ENCODE measurements around the gene CLCN3.
A peak's percentile ranks its signal among the peaks of the same experiment; 100 is the strongest.
"Not testable (repeated sequence)": the region's sequence is repeated elsewhere in the genome, so short reads cannot be mapped to it uniquely, and the experiment has no call there.

The CLCN3 gene

DNA sequence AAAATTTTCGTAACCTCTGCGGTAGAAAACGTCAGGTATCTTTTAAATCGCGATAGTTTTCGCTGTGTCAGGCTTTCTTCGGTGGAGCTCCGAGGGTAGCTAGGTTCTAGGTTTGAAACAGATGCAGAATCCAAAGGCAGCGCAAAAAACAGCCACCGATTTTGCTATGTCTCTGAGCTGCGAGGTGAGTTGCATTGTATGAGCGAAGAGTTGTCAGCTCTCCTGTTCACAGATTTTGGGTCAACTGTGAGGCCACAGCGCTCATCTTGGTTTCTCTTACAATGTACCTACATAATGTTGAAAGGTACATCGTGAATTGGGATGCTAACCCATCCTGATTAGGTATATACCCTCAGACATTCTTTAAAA is 486 bp downstream of the CLCN3 start:
- Mint-ChIP-seq H3K4me1 (peaks cover 40% of the 10 kb centered on the region), H3K36me3 (ENCODE audit: low read depth) (no peaks in the 10 kb centered on the region), H3K4me3 (peak overlapping the region; percentile 99), H3K27me3 (ENCODE audit: low read depth, poor library complexity) (peaks cover 3% of the 10 kb centered on the region), H3K27ac (peak overlapping the region; percentile 99), H3K9me3 (no peaks in the 10 kb centered on the region)
- TF ChIP-seq CTCF (IDR thresholded peaks at IDR 0.05): no peak
- peak; percentile 13 for DNase-seq

GRCh38 chr4:169621731-169622492 is 1.5 kb downstream of the CLCN3 start:
- Mint-ChIP-seq H3K36me3 (ENCODE audit: low read depth) (no peaks in the 10 kb centered on the region), H3K4me1 (peaks cover 40% of the 10 kb centered on the region), H3K9me3 (no peaks in the 10 kb centered on the region), H3K4me3 (peak overlapping the region; percentile 99), H3K27ac (peak overlapping the region; percentile 79), H3K27me3 (ENCODE audit: low read depth, poor library complexity) (peaks cover 3% of the 10 kb centered on the region)
- DNase-seq: no peak
- TF ChIP-seq CTCF (IDR thresholded peaks at IDR 0.05): no peak

- Mint-ChIP-seq H3K27ac (no peak overlapping the region), H3K27me3 (ENCODE audit: low read depth, poor library complexity) (peaks cover 3% of the 10 kb centered on the region), H3K4me3 (peak overlapping the region; percentile 99), H3K4me1 (peaks cover 40% of the 10 kb centered on the region), H3K36me3 (ENCODE audit: low read depth) (no peaks in the 10 kb centered on the region), H3K9me3 (no peaks in the 10 kb centered on the region)
- TF ChIP-seq CTCF (IDR thresholded peaks at IDR 0.05): no peak
- no peak for DNase-seq
These were observed 2.2 kb downstream of the CLCN3 start for GRCh38 chr4:169622566-169622965.

- H3K27me3 Mint-ChIP-seq (ENCODE audit: low read depth, poor library complexity); H3K4me3 Mint-ChIP-seq; H3K36me3 Mint-ChIP-seq (ENCODE audit: low read depth); H3K9me3 Mint-ChIP-seq; H3K27ac Mint-ChIP-seq; DNase-seq: not testable (repeated sequence)
- H3K4me1 Mint-ChIP-seq: peaks cover 32% of the 10 kb centered on the region
These were observed 3.6 kb downstream of the CLCN3 start for GRCh38 chr4:169624012-169624411.

DNA sequence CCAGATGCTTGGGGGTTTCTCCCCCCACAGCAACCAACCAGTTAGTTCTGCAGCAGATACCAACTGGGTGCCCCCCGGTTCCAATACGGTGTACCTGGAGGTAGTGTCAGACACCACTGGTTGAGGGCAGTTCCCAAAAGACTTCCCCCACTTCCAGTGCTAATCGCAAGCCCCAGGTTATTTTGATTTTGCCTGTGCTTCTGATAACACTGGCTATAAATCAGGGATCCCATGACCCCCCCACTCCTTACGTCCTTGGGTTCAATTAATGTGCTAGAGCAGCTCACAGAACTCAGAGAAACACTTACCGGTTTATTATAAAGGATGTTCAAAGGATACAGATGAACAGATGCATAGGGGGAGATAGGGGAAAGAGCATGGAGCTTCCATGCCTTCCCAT is 5.5 kb downstream of the CLCN3 start:
- DNase-seq: no peak
- no peak overlapping the region for H3K27ac Mint-ChIP-seq
- peaks cover 25% of the 10 kb centered on the region for H3K4me1 Mint-ChIP-seq
- peaks cover 24% of the 10 kb centered on the region for H3K36me3 Mint-ChIP-seq (ENCODE audit: low read depth)
- H3K4me3 Mint-ChIP-seq: no peak overlapping the region
- TF ChIP-seq CTCF (IDR thresholded peaks at IDR 0.05): no peak
- no peaks in the 10 kb centered on the region for H3K27me3 Mint-ChIP-seq (ENCODE audit: low read depth, poor library complexity)
- no peaks in the 10 kb centered on the region for H3K9me3 Mint-ChIP-seq

- DNase-seq: no peak
- H3K27ac Mint-ChIP-seq: no peak overlapping the region
- H3K4me1 Mint-ChIP-seq: peaks cover 22% of the 10 kb centered on the region
These were observed 6.2 kb downstream of the CLCN3 start for GRCh38 chr4:169626331-169627282.

More at GRCh38 chr4:169626331-169627282, 6.2 kb downstream of the CLCN3 start:
- Mint-ChIP-seq H3K36me3 (ENCODE audit: low read depth) (peaks cover 31% of the 10 kb centered on the region), H3K9me3 (peaks cover 3% of the 10 kb centered on the region), H3K27me3 (ENCODE audit: low read depth, poor library complexity) (no peaks in the 10 kb centered on the region), H3K4me3 (no peak overlapping the region)
- no peak for TF ChIP-seq CTCF (IDR thresholded peaks at IDR 0.05)

Data from nephron progenitor cell (in vitro differentiated cells).